Bone marrow (tissue), 2 donors: ENCODE measurements around the gene CACNG1.
"Not testable (repeated sequence)": the region's sequence is repeated elsewhere in the genome, so short reads cannot be mapped to it uniquely, and the experiment has no call there.

Source experiments
- DNase-seq, 2 donors: peaks; one replicate each; lab custom pipeline; 2025; lab: John Stamatoyannopoulos, UW

CACNG1 gene

GRCh38 chr17:67025216-67025792, 19.1 kb upstream of the CACNG1 start:
- no peak for DNase-seq

GRCh38 chr17:67026341-67026740, 18.0 kb upstream of the CACNG1 start:
- no peak for DNase-seq

- DNase-seq = no peak
These were observed 17.2 kb upstream of the CACNG1 start for GRCh38 chr17:67027031-67027628.

- DNase-seq = no peak
These were observed 13.7 kb upstream of the CACNG1 start for GRCh38 chr17:67030641-67031040.

- no peak for DNase-seq
These were observed 12.0 kb upstream of the CACNG1 start for GRCh38 chr17:67032382-67032781.

GRCh38 chr17:67032985-67033384, 11.4 kb upstream of the CACNG1 start:
- DNase-seq = no peak

- DNase-seq = no peak
These were observed 10.7 kb upstream of the CACNG1 start for GRCh38 chr17:67033613-67034012.

- no peak for DNase-seq
These were observed 8.9 kb upstream of the CACNG1 start for GRCh38 chr17:67035131-67036083.

- no peak for DNase-seq
These were observed 5.4 kb upstream of the CACNG1 start for GRCh38 chr17:67038861-67039365.

- no peak for DNase-seq
These were observed 3.7 kb upstream of the CACNG1 start for GRCh38 chr17:67040652-67041051.

- not testable (repeated sequence) for DNase-seq
These were observed 3.2 kb upstream of the CACNG1 start for GRCh38 chr17:67041119-67041518.

- no peak for DNase-seq
These were observed 2.8 kb upstream of the CACNG1 start for GRCh38 chr17:67041531-67041930.

GRCh38 chr17:67041941-67042899, 2.1 kb upstream of the CACNG1 start:
- DNase-seq = no peak

- DNase-seq = no peak
These were observed 1.1 kb upstream of the CACNG1 start for GRCh38 chr17:67043283-67043682.

- no peak for DNase-seq
These were observed 586 bp downstream of the CACNG1 start for GRCh38 chr17:67044940-67045339.

GRCh38 chr17:67046398-67046797, 2.0 kb downstream of the CACNG1 start:
- DNase-seq = no peak

GRCh38 chr17:67047382-67047781, 3.0 kb downstream of the CACNG1 start:
- DNase-seq = no peak

- DNase-seq = no peak
These were observed 4.8 kb downstream of the CACNG1 start for GRCh38 chr17:67049025-67049739.

GRCh38 chr17:67050066-67050465, 5.7 kb downstream of the CACNG1 start:
- no peak for DNase-seq

GRCh38 chr17:67050471-67051154, 6.3 kb downstream of the CACNG1 start:
- DNase-seq = no peak
